ENCODE data around the gene SLC44A3. TPM values are rescaled to one million over a fixed set of nuclear protein-coding genes. Genes with fewer than 3 reads are reported as not detected.

The SLC44A3 gene
- total and polyA plus RNA-seq, 5 donors from 2014 or later: not detected

DNA sequence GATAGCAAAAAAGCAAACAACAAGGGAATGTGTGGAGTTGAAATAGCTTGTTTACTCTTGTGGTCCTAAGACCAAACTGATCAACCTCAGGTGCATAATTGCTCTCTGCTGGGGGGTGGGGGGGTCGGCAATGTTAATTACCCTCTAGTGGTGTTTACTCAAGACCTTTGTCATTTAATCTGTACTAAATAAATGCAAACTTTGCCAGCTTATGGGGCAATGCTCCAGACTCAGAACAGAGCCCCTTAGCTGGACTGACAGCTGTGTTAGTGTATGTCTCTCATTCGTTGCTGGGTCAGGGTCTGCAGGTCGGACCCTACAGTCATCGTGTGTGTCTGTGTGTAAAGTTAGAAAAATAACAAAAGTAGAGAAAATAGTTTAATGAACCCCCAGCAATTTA lies 7.2 kb upstream of the SLC44A3 start:
- ATAC-seq (ENCODE audit: low read depth in 2 of 2) (no peak), DNase-seq (no peak)
- peaks cover 21% of the 10 kb centered on the region for H3K27me3 Mint-ChIP-seq
- H3K4me1 Mint-ChIP-seq: no peaks in the 10 kb centered on the region
- Histone ChIP-seq H3K27me3 (ENCODE audit: control insufficient read depth, insufficient read depth, low read length) (peaks cover 15% of the 10 kb centered on the region), H3K4me3 (ENCODE audit: low read depth, low read length) (no peak overlapping the region), H3K9me3 (ENCODE audit: control insufficient read depth in 2 of 2, low read length in 2 of 2) (no peaks in the 10 kb centered on the region), H3K36me3 (ENCODE audit: control insufficient read depth, insufficient read depth, low read length) (no peaks in the 10 kb centered on the region), H3K27ac (ENCODE audit: insufficient read depth, low read length, poor library complexity, severe bottlenecking) (no peak overlapping the region), H3K4me1 (ENCODE audit: control insufficient read depth, insufficient read depth, low read length, poor library complexity, severe bottlenecking) (no peaks in the 10 kb centered on the region)
- H3K4me3 Mint-ChIP-seq: no peak overlapping the region
- peaks cover 0 to 15% (median 7%) of the 10 kb centered on the region in 7 donors for H3K9me3 Mint-ChIP-seq
- no peak overlapping the region for H3K27ac Mint-ChIP-seq
- H3K36me3 Mint-ChIP-seq: no peaks in the 10 kb centered on the region

DNA sequence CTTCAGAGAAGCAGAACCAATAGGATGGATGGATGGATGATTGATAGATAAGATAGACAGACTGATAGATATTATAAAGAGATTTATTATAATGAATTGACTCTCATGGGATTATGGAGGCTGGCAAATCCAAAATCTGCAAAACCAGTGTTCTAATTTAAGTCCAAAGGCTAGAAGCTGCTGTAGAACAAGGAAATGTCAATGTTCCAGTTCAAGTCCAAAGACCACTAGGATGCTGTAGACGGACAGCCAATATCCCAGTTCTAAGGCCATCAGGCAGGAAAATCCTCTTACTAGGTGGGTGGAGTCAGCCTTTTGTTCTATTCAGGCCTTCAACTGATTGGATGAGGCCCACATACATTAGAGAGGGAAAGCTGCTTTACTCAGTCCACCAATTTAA lies 4.1 kb upstream of the SLC44A3 start:
- Histone ChIP-seq H3K4me1 (ENCODE audit: control insufficient read depth, insufficient read depth, low read length, poor library complexity, severe bottlenecking) (peaks cover 3% of the 10 kb centered on the region), H3K27ac (ENCODE audit: insufficient read depth, low read length, poor library complexity, severe bottlenecking) (no peak overlapping the region), H3K4me3 (ENCODE audit: low read depth, low read length) (no peak overlapping the region), H3K36me3 (ENCODE audit: control insufficient read depth, insufficient read depth, low read length) (no peaks in the 10 kb centered on the region), H3K9me3 (ENCODE audit: control insufficient read depth in 2 of 2, low read length in 2 of 2) (no peaks in the 10 kb centered on the region), H3K27me3 (ENCODE audit: control insufficient read depth, insufficient read depth, low read length) (peaks cover 23% of the 10 kb centered on the region)
- ATAC-seq (ENCODE audit: low read depth in 2 of 2): no peak
- Mint-ChIP-seq H3K27ac (no peak overlapping the region), H3K36me3 (no peaks in the 10 kb centered on the region), H3K4me1 (peaks cover 0 to 11% (median 1%) of the 10 kb centered on the region in 4 donors), H3K27me3 (peaks cover 39% of the 10 kb centered on the region), H3K4me3 (no peak overlapping the region), H3K9me3 (peaks cover 0 to 15% (median 7%) of the 10 kb centered on the region in 7 donors)
- DNase-seq: no peak

DNA sequence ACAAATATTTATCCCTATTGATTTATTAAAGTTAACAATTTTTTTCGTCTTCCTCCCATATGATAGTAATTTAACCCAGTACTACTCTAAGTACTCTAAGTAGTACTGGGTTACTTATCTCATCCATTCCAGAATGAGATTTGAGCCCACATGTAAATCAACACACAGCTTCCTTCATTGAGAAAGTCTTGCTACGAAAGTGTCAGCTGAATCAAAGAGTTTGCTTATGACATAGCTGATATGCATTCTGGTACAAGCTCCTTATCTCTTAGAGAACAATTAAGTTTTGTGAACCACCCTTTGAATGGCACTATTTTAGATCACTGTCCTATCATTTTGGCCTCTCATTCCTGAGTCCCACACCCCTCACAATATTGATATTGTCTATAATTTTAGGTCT lies 2.4 kb upstream of the SLC44A3 start:
- peaks cover 3% of the 10 kb centered on the region for H3K4me1 ChIP-seq (ENCODE audit: control insufficient read depth, insufficient read depth, low read length, poor library complexity, severe bottlenecking)
- Mint-ChIP-seq H3K4me3 (no peak overlapping the region), H3K36me3 (no peaks in the 10 kb centered on the region), H3K9me3 (peaks cover 0 to 9% (median 3%) of the 10 kb centered on the region in 7 donors), H3K27ac (no peak overlapping the region), H3K4me1 (peaks cover 0 to 11% (median 2%) of the 10 kb centered on the region in 4 donors), H3K27me3 (peaks cover 50% of the 10 kb centered on the region)
- H3K27ac ChIP-seq (ENCODE audit: insufficient read depth, low read length, poor library complexity, severe bottlenecking): no peak overlapping the region
- H3K36me3 ChIP-seq (ENCODE audit: control insufficient read depth, insufficient read depth, low read length): no peaks in the 10 kb centered on the region
- no peaks in the 10 kb centered on the region for H3K9me3 ChIP-seq (ENCODE audit: control insufficient read depth in 2 of 2, low read length in 2 of 2)
- no peak for ATAC-seq (ENCODE audit: low read depth in 2 of 2)
- peaks cover 35% of the 10 kb centered on the region for H3K27me3 ChIP-seq (ENCODE audit: control insufficient read depth, insufficient read depth, low read length)
- H3K4me3 ChIP-seq (ENCODE audit: low read depth, low read length): no peak overlapping the region
- DNase-seq: no peak

DNA sequence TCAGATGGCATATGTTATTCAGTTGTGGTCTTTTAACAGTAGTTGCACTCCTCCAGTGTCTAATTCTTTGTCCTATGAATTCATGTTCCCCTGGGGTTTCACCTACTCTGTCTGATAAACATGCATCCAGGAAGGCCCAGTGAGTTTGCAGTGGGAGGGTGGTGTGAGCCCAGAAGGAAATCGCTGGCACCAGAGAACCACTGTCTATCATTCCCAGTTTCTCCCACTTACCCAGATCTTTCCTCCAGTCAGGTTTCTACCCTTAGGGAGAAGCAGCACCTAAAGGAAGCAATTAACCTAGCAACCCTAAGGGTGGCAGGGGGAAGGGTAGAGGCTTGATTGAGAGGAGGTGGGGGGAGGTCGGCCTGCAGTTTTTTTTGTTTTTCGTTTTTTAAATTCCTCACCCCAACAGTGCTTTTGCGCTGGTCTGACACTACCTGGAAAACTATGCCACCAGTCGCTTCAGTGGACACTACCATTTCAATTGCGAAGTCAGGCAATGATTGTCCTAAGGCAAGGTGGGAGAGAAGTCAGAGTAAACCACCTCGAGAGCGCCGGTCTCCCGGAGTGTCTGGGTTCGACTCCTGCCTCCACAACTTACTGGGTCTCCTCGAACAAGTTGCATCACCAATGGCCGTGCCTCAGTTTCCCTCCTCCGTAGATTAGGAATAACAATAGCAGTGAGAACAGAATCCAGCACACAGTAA lies 766 bp upstream of the SLC44A3 start:
- H3K27me3 Mint-ChIP-seq: peaks cover 58% of the 10 kb centered on the region
- Histone ChIP-seq H3K9me3 (ENCODE audit: control insufficient read depth in 2 of 2, low read length in 2 of 2) (no peaks in the 10 kb centered on the region), H3K4me3 (ENCODE audit: low read depth, low read length) (no peak overlapping the region), H3K27me3 (ENCODE audit: control insufficient read depth, insufficient read depth, low read length) (peaks cover 35% of the 10 kb centered on the region), H3K27ac (ENCODE audit: insufficient read depth, low read length, poor library complexity, severe bottlenecking) (no peak overlapping the region), H3K36me3 (ENCODE audit: control insufficient read depth, insufficient read depth, low read length) (no peaks in the 10 kb centered on the region), H3K4me1 (ENCODE audit: control insufficient read depth, insufficient read depth, low read length, poor library complexity, severe bottlenecking) (peaks cover 3% of the 10 kb centered on the region)
- H3K27ac Mint-ChIP-seq: no peak overlapping the region
- DNase-seq: no peak
- peaks cover 0 to 3% (median 0%) of the 10 kb centered on the region in 7 donors for H3K9me3 Mint-ChIP-seq
- peaks cover 0 to 11% (median 2%) of the 10 kb centered on the region in 4 donors for H3K4me1 Mint-ChIP-seq
- H3K36me3 Mint-ChIP-seq: no peaks in the 10 kb centered on the region
- ATAC-seq (ENCODE audit: low read depth in 2 of 2): no peak
- peak overlapping the region in 1 of 4 donors; percentile 29 for H3K4me3 Mint-ChIP-seq

DNA sequence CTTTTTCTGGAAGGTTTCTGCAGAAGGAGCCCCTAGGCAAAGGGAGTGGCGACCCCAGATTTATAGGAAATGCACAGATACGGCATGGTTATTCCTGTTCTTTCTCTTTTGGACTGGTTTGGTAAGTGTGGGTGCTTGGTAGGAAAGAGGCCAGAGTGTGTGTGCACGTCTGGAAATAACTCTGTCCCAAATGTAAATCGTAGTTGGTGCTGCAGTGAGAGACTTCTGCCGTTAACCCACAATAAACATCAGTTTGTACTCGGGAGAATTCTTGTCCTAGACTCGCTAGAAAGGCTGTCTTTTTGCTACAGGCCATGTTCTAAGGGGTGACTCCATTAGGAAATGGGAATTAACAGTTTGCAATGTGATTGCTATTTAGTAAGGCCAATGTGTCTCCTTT lies 779 bp downstream of the SLC44A3 start:
- peaks cover 3% of the 10 kb centered on the region for H3K4me1 ChIP-seq (ENCODE audit: control insufficient read depth, insufficient read depth, low read length, poor library complexity, severe bottlenecking)
- Mint-ChIP-seq H3K27me3 (peaks cover 71% of the 10 kb centered on the region), H3K36me3 (no peaks in the 10 kb centered on the region), H3K4me1 (peaks cover 0 to 11% (median 2%) of the 10 kb centered on the region in 4 donors), H3K9me3 (peaks cover 0 to 2% (median 0%) of the 10 kb centered on the region in 7 donors), H3K27ac (no peak overlapping the region), H3K4me3 (no peak overlapping the region)
- H3K27ac ChIP-seq (ENCODE audit: insufficient read depth, low read length, poor library complexity, severe bottlenecking): no peak overlapping the region
- no peaks in the 10 kb centered on the region for H3K36me3 ChIP-seq (ENCODE audit: control insufficient read depth, insufficient read depth, low read length)
- DNase-seq (no peak), ATAC-seq (ENCODE audit: low read depth in 2 of 2) (no peak)
- no peak overlapping the region for H3K4me3 ChIP-seq (ENCODE audit: low read depth, low read length)
- peaks cover 37% of the 10 kb centered on the region for H3K27me3 ChIP-seq (ENCODE audit: control insufficient read depth, insufficient read depth, low read length)
- no peaks in the 10 kb centered on the region for H3K9me3 ChIP-seq (ENCODE audit: control insufficient read depth in 2 of 2, low read length in 2 of 2)

DNA sequence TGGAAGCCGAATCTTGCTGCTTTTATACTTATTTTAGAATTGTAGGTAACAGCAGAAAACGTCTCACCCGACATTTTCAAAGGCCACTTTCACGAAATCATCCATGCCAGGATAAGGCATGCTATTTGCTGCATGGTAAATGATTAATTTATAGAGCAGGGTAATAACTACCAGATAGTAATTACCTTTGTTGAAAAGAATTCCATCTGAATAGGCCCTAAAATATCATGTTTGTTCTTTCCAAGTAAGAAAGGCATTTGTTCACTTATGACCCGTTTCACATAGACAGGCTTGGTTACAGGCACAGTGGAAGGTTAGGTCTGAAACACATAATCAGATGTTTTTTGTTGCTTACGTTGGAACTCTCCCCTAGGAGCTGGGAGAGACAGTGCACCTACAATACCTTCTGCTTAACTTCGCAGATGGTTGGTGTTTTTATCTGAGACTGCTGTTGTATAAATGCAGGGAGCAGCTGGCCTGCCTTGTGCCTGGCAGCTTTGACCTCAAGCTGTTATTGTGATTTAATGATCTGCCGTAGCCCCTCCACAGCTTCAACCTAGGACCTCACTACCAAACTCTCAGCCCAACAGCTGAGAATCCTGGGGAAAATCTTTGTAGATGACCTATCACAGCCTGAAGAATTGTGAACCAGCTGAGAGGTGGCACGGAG lies 1.6 kb downstream of the SLC44A3 start:
- Histone ChIP-seq H3K4me1 (ENCODE audit: control insufficient read depth, insufficient read depth, low read length, poor library complexity, severe bottlenecking) (peaks cover 3% of the 10 kb centered on the region), H3K27ac (ENCODE audit: insufficient read depth, low read length, poor library complexity, severe bottlenecking) (no peak overlapping the region), H3K27me3 (ENCODE audit: control insufficient read depth, insufficient read depth, low read length) (peaks cover 30% of the 10 kb centered on the region), H3K4me3 (ENCODE audit: low read depth, low read length) (no peak overlapping the region), H3K36me3 (ENCODE audit: control insufficient read depth, insufficient read depth, low read length) (no peaks in the 10 kb centered on the region), H3K9me3 (ENCODE audit: control insufficient read depth in 2 of 2, low read length in 2 of 2) (no peaks in the 10 kb centered on the region)
- Mint-ChIP-seq H3K36me3 (no peaks in the 10 kb centered on the region), H3K4me3 (no peak overlapping the region), H3K4me1 (peaks cover 0 to 11% (median 2%) of the 10 kb centered on the region in 4 donors), H3K27me3 (peaks cover 68% of the 10 kb centered on the region), H3K9me3 (no peaks in the 10 kb centered on the region), H3K27ac (no peak overlapping the region)
- no peak for ATAC-seq (ENCODE audit: low read depth in 2 of 2)
- DNase-seq: no peak

DNA sequence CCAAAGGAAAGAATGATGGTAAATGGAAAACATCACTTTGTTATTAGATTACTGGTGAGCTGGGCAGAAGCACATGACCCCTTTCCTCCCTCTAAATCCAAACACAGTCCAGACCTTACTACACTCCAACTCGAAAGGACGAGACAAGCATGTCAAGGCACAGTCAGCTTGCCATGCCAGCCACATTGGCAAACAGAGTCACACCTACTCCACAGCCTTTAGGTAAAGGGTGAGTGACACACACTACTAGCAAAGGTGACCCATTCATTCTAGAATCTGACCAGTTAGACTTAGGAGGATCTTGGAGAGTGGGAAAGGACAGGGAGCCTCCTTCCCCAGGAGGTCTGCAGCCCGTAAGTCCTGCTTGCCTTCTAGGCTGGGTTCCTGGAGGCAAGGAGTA lies 3.0 kb downstream of the SLC44A3 start:
- peaks cover 22% of the 10 kb centered on the region for H3K27me3 ChIP-seq (ENCODE audit: control insufficient read depth, insufficient read depth, low read length)
- H3K4me3 Mint-ChIP-seq: no peak overlapping the region

More for the DNA sequence above, 3.0 kb downstream of the SLC44A3 start:
- H3K27me3 Mint-ChIP-seq: peaks cover 59% of the 10 kb centered on the region
- H3K4me1 Mint-ChIP-seq: peaks cover 0 to 11% (median 2%) of the 10 kb centered on the region in 4 donors
- ATAC-seq (ENCODE audit: low read depth in 2 of 2): no peak
- Histone ChIP-seq H3K4me1 (ENCODE audit: control insufficient read depth, insufficient read depth, low read length, poor library complexity, severe bottlenecking) (peaks cover 3% of the 10 kb centered on the region), H3K36me3 (ENCODE audit: control insufficient read depth, insufficient read depth, low read length) (no peaks in the 10 kb centered on the region), H3K9me3 (ENCODE audit: control insufficient read depth in 2 of 2, low read length in 2 of 2) (no peaks in the 10 kb centered on the region), H3K4me3 (ENCODE audit: low read depth, low read length) (no peak overlapping the region), H3K27ac (ENCODE audit: insufficient read depth, low read length, poor library complexity, severe bottlenecking) (no peak overlapping the region)
- H3K9me3 Mint-ChIP-seq: no peaks in the 10 kb centered on the region
- H3K36me3 Mint-ChIP-seq: no peaks in the 10 kb centered on the region
- no peak overlapping the region for H3K27ac Mint-ChIP-seq
- DNase-seq: no peak

Measured in CD4-positive, CD25-positive, alpha-beta regulatory T cell (primary cell).